GM19395 (cell line): ENCODE data around the gene CACNA1C.

Source experiments
- ATAC-seq: cut with Tn5 transposase; IDR thresholded peaks from one replicate; pipeline ENCODE4 v1.9.1; 2021; ENCODE audit warnings: mild to moderate bottlenecking, moderate library complexity; ENCODE audit not compliant: unreplicated experiment

The CACNA1C gene

DNA sequence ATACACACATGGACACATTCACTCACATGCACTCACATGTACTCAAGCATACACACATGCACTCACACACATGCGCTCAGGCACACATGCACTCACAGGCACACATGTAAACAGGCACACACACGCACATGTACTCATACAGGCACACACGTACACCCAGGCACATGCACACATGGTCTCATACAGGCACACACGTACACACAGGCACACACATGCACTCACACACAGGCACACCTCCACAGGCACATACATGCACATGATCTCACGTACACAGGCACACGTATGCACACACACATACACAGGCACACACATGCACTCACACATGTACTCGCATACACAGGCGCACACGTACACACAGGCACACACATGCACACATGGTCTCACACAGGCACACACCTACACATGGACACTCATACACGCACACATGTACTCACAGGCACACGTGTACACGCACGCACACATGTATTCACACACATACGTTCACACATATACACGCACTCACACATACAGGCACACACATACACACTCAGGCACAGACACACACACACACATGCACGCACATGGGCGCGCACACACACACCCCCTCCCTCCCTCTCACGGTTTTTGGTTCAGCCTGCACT lies 138.9 kb downstream of the CACNA1C start:
- ATAC-seq: no peak

DNA sequence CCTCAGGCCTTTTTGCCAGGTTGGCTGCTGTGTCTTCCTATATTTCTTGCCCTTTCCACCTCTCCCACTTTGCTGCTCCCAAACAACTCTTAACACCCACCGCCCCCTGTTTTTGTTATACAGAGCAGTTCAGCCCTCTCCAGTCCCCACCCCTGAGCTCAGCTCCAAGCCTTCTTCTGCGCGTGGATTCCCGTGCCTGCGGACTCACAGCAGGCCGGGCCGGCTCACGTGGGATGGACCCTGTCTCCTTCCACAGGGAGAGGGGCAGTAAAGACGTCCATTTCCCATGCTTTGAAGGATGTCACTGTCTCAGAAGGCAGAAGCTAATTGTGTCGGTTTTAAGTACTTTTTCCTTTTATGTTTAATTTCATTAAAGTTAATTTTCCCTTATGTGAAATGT lies 139.4 kb downstream of the CACNA1C start:
- ATAC-seq: no peak

DNA sequence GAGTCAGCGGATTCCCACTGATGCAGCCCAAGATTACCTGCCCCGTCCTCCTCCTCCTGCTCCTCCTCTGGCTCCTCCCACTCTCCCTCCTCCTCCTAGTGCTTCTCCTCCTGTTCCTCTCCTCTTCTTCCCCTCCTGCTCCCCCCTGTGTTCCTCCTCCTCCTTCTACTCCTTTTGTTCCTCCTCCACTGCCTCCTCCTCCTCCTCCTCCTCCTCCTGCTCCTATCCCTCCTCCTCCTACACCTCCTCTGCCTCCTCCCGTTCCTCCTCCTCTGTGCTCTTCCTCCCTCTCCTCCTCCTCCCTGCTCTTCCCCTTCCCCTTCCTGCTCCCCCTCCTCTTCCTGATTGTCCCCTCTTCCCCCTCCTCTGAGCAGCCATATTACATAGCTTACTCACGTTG lies 141.3 kb downstream of the CACNA1C start:
- no peak for ATAC-seq

DNA sequence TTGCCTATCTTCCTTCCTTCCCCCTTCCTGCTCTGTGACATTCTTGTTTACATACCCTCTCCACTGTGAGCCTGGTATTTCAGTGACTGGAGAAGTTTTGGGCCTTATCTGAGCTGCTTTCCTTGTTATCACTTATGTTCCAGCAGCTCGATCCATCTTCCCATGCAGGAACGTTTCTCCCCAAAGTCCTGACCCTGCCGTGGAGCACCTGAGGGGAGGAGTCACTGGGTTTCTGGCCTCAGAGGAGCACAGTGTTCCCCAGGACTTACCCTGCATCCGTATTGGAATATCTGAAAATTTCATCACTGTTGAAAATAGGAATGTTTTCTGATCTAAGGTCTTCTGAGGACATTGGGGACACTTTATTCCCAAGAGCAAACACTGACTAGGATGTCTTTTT lies 141.8 kb downstream of the CACNA1C start:
- no peak for ATAC-seq

DNA sequence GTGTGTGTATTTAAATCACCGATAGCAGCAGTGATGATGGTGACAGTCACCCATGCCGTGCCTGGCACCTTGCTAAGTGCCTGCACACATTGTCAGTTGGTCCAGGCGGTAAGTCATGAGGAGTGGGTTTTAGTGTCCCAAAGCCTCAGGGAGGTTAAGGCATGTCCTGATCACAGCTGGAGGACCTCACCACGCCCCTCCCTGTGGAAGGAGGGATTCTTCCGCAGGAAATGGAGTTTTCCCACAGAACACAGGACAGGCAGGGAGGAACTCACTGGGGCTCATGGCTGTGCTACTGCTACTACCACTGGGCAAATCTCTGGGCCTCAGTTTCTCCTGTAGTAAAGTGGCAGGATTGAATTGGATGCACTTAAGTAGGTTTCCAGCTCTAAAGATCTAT lies 142.3 kb downstream of the CACNA1C start:
- ATAC-seq: no peak

DNA sequence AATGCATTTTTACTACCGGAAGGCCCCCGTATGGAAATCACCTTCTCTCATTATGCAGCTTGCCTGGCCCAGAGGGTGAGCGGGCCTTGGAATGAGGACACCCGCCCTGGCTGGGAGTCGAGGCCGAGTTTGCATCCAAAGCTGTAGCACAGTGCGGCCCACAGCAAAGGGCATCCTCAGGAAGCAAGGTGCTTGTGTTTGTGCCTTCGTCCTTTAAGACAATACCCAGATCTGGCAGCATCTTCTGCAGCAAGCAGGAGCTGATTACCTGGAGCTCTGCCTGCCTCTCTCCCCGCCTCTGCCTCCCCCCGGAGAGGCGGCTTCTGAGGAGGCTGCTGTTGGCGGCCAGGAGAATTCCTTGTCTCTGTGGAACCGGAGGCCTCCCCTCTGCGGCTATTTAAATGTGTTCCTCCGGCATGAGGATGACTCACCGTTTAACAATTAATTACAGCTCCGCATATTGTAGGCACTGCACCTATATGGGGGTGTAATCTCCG lies 145.3 kb downstream of the CACNA1C start:
- no peak for ATAC-seq

DNA sequence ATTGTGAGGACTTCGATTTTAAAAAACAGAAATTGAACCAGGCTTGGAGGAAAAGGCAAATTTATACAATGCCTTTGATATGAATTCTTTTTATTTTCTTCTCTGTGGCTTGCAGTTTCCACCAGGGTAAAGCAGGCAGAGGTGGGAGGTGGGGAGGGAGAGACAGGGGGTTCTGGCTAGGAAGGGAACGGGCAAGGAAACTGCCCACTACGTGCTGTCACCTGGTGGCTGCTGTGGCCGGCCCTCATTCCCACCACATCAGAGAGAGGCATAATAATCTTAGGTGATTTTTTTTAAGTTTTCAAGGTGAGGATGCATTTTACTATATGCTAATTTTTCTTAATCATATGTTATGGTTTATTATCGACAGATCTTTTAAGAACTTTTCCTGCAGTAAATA lies 145.8 kb downstream of the CACNA1C start:
- ATAC-seq: no peak

DNA sequence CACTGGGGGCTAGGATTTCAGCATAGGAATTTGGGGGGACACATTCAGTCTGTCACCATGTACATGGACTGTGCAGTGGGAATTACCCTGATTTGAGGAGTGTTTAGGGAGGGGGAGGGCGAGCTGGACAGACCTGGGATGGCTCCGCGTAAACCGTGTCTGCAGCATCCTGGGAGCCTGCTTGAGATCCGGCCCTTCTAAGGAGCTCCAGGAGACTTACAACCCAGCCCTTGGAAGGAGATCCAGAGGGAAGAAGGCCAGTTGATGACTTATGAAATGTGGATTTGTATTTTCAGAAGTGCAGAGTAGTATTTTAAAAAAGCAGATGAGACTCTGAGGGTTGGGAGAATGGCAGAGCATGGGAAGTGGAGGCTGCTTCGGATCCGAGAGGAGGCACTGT lies 153.2 kb downstream of the CACNA1C start:
- no peak for ATAC-seq

DNA sequence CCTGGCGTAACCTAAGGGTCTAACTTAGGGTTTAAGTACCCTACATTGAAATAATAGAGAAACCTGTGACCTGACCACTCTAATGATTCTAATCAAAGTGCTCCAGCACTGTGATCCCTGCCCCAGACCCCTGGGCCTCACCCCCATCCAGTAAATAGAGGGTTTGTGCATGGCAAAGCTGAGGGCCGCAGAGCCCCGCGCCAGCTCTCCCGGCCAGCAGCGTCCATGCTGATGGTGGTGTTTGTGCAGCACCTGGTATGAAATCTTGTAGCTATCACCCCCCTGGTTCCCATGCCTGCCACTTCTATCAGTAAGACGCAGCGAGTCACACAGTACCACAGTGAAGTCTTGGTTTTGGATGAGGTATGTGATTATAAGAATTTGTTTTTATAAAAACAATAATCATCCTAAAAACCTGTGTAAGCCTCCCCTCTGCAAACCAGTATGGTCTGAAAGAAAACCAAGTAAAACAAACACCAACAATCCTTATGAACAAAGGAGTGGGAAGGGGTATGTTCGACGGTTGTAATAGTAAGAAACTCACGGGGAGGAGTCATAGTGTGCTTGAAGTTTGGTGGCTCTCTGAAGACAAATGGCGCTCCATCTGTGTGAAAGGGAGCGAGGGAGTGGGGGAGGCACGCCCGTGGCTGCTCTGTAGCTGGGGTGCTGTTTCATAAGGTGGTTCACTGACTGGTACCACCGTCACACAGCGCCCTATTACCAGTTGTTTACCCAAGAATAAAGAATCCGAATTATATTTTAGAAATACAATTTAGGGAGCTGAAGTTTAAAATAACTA lies 156.2 kb downstream of the CACNA1C start:
- ATAC-seq: no peak

DNA sequence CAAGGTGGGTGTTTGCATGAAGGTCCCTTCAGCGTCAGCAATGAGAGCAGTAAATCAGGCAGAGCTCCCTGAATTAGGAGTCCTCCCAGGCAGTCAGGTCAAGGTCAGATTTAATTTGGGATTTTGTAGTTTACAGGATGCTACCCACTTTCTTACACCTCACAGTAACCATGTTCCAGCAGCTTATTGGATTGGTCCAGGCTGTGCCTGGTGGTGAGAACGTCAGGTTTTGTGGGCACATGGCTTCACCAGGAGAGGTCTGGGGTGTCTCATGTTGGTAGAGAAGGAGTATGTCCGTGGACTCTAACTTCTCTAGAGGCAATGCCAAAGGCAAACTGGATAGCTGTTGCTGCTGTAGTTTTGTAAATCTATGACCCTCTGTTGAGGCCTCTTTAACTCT lies 158.3 kb downstream of the CACNA1C start:
- no peak for ATAC-seq

DNA sequence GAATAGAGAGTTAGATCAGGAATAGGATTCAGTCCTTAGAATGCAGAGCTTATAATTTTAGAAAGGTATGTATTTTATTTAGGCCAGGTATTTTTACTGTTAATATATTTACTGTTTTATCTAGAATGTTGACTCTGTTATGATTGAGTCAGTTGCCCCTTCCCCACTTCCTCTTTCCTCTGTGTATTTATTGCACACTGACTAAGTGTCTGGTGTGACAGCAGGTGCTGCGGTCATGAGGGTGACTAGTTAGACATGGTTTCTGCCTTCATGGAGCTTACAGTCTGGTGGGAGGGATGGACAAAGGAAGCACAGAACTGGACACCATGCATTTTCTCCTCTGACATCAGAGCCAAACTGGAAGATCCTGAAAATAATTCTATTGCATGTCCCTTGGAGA lies 159.8 kb downstream of the CACNA1C start:
- ATAC-seq: no peak

DNA sequence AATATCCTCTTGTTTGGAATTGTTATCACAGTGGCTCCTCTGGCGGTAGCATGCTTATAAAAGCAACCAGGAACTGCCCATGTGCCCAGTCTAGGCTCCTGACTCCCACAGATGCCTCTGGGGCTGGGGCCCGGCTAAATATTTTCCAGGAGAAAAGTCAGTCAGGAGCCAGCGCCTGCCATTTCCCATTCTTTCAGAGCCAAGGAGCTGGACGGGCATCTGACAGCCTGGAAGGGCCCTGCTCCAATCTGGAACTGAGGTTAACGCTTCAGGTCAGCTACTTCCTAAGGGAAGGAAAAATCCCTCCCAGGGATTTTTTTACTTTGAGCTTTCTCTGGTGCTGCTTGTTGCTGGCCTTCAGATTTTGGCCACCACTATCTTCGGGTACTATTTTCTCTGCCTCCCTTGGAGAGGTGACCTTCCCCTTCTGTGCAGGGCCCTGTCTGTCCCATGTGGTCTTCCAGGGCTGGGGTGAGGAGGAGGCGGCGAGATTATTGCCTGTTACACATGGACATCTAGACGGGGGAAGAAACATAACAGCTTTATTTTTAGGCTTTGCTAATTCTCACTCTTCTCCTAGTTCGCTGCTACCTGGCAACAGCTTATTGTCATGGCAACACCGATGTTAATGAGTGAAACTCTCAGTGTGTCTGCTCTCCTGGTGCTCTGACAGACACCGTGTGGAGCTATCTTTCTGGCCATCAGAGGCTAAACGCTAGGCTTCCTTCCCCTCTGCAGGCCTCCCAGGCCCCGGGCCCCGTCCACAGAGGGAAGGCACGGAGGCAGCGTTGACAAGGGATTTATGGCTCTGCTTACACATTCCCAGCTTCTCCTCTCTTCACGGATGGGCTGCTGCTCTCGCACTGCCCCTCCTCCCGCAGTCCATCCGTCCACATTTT lies 160.4 kb downstream of the CACNA1C start:
- no peak for ATAC-seq

DNA sequence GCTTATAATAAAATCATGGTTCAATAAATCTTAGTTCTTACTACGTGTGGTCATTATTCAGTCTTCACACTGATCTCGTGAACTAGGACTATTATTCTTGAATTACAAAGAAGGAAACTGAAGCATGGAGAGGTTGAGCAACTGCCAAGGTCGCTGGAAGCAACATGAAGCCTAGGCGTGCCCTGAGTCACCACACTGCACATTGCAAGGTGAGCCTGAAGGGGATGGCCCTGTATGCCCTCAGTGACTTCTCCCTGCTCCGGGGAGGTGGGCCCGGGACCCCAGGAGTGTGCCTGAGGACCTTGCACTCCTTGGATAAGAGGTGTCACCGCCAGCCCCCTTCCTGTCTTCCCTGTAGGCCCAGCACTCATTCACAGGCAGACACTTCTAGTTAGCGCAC lies 161.6 kb downstream of the CACNA1C start:
- no peak for ATAC-seq

DNA sequence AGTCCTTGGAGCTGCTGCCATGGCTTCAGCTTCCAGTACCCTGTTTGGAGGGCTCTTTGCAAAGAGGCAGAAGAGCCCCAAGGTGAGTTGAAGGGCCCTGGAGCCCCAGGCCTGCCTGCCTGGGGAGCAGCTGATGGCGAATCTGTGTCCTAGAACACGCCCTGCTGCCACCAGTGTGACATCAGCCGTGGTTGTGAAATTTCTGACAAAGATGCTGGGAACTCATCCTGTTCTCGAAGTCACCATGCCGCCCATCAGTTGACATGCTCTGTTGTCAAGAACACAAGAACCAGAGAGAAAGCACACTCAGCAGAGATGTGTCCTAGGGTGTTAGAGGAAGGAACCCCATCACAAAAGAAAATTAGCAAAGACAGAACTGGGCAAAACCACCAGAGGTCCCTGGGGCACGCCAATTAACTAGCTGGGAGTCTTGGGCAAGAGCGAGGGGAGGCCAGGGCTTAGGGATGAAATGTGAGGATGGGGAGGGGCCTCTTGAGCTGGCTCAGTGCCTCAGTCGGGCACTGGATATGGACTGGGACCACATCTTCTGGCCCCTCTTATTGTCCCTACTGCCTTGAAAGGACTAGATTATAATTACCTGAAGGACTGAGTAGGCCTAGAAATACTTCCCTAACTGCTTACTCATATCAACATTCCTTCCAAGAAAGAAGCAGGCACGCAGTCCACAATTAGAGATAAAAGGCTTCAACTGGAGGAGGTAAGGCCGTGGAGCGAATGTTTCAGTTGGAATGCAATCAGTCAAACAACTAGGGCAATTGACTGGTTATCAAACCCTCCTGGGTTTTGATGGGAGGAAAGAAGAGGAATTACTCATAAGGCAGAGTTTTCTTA lies 163.1 kb downstream of the CACNA1C start:
- ATAC-seq: no peak

DNA sequence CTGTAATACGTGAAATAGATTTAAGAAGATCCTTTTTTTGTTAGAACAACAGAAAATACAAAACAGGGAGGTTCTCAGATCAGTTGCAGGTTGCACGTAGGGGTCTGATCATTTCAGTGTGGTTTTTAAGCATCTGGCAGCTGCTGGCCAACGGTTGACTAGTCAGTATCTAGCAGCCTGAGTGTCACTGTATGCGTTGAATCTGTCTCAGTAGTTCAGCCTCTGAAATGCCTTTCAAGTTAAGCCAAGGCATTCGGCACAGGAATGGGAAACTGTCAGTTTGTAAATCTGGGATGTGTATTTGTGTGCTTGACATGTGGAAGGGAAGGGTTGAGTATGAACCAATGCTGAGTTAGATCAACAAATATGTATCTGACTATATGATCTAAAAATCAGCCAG lies 165.9 kb downstream of the CACNA1C start:
- ATAC-seq: no peak

DNA sequence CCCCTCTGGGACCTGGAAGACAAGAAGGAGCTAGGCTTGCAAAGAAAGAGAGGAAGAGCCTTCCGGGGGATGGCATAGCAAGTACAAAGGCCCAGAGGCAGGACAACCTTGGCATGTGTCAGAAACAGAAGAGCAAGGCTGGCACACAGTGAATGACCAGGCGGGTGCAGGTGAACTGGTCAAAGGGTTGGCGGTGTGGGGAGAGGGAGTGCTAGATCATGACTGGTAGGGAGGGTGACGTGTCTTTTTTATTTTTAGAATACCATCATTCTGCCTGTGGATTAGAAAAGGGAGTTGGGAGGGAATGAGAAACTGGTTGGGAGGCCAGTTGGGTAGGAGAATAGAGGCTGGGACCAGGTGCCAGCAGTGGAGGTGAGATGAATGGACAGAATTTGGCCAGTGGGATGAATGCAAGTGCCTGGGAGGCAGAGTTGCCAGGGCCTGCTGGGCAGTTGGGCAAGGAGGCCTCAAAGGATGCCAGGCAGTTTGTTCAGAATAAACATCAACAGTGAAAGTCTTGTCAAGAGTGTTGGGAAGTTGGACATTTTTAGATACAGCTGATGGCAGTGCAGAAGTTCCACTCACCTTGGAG lies 168.3 kb downstream of the CACNA1C start:
- no peak for ATAC-seq

DNA sequence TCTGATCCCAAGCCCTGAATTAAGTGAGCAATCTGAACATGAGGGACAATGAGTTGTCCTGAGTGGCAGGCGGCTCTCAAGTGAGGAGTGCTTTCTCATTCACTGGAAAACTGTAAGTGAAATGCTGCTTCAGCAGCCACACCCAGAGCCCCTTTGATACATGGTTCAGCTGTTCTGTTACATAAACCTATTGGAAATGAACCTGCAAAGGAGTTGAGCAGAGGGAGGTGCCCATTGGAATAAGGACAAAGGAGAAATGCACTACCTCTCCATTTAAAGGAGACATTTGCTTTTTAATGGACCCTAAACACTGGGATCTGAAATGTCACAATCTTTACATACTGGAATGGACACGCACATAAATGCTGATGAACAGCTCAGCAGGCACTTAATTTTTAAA lies 169.9 kb downstream of the CACNA1C start:
- no peak for ATAC-seq

DNA sequence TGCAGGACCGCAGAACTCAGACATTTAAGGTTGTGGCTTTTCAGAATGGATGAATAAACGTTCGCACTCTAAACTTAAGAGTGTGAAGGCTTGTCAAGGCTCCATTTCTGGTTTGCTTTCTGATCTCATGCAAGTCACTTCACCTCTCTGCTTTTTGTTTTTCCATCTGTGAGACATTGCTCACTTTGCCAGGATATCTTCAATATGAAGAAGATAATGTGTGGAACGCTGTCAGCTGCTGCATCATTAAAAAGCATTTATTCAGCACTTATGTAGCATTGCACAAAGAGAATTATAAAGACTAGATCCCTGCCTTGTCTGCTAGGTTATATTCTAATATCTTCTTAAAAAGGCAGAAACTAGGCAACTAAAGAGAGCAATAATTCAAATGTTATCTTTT lies 172.2 kb downstream of the CACNA1C start:
- ATAC-seq: no peak

DNA sequence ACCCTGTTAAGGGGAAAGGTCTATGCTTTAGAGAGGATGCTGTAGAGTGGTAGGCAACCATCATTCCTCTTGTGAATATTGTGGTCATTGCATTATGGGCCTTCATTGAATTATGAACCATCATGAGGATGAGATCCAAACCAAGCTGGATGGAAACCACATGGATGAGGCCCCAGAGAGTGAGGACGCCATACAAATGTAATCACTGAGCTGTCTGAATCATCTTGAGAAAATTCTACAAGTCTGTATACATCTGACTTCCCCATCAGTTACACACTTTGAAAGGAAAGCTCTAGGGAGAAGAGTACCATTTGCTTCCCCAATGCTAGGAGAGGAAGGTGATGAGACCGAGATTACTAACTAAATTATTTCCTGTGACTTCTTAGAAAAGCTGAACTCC lies 172.9 kb downstream of the CACNA1C start:
- no peak for ATAC-seq

DNA sequence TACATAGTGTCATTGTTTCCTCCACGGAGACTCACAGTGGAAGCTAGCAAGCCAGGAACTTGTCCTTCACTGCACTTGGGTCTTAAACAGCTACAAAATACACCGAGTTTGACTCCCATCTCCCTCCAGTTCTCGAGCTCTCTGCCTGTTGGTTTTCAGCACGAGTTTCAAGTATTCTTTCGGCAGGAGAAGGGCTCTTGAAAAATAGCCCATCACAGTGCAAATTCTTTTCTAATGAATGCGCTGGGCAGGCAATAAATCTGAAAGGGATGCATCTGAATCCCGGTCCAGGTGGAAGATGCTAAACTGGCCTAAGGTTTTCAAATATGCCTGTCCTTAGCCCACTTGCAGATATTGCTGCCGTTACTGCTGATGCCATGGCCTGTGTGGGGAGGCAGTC lies 173.9 kb downstream of the CACNA1C start:
- ATAC-seq: no peak
